ENCODE data around the gene PXDN.

DNA sequence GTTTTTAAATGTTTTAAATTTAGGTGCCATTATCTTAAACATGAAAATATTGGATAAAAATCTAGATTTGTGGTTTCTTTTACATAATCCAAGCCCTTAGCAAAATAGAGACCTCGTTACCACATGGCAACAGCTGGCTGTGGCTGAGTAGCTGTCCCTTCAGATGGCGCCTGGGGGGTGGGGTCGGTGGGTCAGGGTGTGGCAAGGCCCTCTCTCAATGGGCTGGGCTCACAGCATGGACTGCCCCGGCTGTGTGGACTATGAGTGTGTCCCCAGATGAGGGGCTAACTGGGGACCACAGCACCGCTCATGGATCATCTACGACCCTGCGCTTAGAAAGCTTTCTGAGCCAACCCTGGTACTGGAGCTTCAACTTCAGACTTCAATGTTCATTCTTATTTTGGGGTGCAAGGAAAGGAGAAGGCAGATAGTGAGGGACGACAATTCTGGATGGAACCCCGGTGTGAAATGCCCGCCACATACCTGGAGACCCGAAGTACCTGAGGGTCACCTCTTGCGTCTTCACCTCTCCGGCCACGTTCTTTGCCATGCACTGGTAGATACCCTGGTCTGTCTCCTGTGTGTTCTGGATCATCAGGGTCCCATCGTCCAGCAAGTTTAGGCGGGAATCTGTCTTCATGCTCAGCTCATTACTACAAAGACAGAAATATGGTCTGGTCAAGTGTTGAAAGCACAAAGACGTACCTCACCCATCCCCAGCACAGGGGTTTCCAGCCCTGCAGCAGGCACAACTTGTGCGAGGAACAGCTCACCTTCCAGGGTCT is 71.0 kb downstream of the PXDN start:
- TF ChIP-seq ARNTL (CRISPR knock-in tag; IDR thresholded peaks at IDR 0.05; ENCODE audit: borderline replicate concordance, low read depth) (no peak), ZFP3 (CRISPR knock-in tag; IDR thresholded peaks at IDR 0.05) (no peak), RARB (CRISPR knock-in tag; IDR thresholded peaks at IDR 0.05) (no peak), TOX (CRISPR knock-in tag; IDR thresholded peaks at IDR 0.05; ENCODE audit: borderline replicate concordance) (no peak)
